ENCODE measurements around the gene FXYD3.
"Not testable (repeated sequence)": the region's sequence is repeated elsewhere in the genome, so short reads cannot be mapped to it uniquely, and the experiment has no call there.

Gene FXYD3

DNA sequence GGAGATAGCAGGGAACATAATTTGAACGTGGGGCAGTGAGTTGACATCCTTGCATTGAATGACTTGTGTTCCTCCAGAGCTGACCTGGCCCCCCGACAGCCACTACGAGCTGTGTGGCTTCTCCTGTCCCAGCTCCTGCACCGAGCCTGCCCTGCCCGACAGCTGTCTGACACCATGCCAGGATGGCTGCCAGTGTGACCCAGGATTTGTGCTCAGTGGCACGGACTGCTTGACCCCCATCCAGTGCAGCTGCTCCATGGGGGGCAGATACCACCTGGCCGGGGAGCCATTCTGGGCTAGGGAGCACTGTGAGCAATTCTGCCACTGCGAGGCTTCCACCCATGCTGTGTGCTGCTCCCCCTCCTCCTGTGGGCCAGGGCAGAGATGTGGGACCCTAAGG lies 29.2 kb upstream of the FXYD3 start:
- DNase-seq (ENCODE audit: low read depth, low spot score), result no peak

DNA sequence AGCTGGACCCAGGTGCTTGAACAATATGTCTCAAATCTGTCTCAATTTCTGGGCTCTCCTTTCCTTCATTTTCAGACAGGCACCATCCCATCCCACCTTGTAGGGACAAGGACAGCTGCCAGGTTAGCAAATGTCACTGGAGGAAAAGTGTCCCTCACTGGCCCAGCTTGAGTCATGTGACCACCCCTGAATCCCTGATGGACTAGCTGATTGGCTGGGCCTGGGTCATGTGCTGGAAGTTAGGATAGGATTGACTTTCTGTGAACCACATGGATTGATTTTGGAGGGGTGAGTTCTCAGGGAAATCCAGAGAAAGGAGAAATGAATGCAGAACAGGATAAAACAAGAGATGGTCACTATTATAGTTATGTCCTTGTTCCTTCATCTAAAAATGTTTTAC lies 28.2 kb upstream of the FXYD3 start:
- no peak for DNase-seq (ENCODE audit: low read depth, low spot score)

DNA sequence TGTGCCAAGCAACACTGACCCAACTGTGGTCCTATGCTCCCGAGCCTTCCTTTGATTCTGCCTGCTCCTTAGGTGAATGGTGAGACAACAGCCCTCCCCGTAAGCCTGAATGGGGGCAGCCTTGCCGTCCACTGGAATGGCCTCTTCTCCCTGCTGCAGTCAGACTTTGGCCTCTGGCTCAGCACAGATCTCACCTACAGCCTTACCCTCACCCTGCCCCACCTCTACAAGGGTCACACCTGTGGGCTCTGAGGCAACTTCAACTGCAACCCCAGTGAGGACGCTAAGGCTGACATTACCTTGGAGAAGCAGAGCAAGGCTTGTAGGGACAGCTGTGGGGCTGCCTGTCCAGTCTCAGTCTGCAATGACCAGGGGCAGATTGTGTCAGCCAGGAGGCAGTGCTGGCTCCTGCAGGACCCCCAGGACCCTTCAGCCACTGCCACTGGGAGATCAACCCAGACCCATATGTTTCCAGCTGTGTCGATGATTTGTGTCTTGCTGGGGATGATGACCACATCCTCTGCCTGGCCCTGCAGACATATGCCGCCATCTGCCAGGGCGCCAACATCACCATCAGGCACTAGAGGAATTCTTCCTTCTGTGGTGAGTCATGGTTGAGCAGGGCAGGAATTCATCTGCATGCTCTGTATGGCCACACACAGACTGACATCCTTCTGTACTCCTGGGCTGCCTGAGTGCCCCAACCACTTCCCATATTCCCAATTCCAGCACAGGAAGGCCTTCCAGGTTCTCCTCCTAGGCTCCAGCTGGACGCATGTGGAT lies 27.3 kb upstream of the FXYD3 start:
- no peak for DNase-seq (ENCODE audit: low read depth, low spot score)

- no peak for DNase-seq (ENCODE audit: low read depth, low spot score)
Observed at GRCh38 chr19:35089554-35089953, 26.1 kb upstream of the FXYD3 start.

DNA sequence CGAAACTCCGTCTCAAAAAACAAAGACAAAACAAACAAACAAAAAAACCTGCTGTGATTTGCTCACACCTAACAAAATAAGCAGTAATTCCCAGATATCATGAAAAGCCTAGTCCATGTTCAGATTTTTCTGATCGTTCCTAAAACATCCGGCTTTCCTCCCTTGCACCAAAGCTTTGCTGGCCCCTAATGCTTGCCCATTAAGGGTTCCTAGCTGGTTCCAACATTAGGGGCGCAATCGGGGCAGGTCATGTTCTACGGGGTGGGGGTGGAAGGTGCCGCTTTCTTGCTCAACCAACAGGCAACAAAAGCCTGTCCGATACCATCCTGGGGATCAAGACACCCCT lies 25.5 kb upstream of the FXYD3 start:
- no peak for DNase-seq (ENCODE audit: low read depth, low spot score)

DNA sequence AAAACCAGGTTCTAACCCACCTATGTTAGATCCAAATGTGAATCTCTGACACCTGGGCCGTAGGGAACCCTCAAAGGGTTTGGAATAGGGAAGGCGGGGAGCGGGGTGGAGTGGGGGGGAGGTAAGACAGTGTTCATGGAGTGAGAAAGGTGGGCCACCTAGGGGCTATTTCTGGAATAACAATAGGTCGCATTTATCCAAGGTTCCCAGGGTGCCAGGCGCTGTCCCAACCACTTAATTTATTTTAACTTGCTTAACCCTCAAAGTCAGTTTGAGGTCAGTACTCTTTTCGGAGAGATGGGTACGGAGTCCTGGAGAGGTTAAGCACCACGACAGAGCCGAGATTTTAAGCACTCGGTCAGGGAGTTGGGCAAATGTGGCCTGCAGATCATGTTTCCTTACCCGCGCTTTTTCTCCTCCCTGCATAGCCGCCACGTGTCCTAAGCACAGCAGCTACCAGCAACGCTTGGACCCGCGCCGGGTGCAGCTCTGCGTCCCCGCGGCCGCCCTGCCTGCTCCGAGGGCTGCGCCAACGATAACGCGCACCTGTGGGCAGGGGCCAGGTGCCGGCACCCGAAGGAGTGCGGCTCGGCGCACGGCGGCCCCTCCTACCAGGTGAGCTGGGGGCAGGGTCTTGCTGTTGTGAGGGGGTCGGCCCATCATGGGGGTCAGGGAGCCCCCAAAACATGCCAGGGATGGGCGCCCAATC lies 25.0 kb upstream of the FXYD3 start:
- no peak for DNase-seq (ENCODE audit: low read depth, low spot score)

GRCh38 chr19:35093430-35093829 lies 22.2 kb upstream of the FXYD3 start:
- no peak for DNase-seq (ENCODE audit: low read depth, low spot score)

DNA sequence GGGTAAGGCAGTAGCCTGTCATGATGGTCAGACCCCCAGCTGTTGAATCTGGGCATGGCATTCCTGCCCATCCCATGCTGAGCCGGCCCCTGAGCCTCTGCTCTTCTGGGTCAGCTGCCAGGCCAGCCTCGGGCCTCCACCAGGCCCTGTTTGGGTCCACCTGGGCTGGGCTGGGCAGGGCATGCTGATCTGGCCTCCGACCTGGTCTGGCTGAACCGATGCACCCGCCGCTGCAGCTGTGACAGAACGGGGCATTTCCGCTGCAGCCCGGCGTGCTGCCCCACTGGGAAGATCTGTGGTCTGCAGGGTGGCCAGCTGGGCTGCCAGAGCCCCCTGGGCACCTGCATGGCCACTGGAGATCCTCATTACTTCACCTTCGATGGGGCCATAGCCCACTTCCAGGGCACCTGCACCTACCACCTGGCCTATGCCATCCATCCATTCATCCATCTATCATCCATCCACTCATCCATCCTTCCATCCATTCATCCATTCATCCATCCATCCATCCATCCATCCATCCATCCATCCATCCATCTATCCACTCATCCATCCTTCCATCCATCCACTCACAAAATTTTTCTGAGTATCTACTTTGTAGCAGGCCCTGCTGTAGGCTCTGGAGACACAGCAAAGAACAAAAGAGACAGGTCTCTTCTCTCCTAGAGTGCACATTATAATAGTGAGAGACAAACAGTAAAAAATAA lies 21.5 kb upstream of the FXYD3 start:
- no peak for DNase-seq (ENCODE audit: low read depth, low spot score)

DNA sequence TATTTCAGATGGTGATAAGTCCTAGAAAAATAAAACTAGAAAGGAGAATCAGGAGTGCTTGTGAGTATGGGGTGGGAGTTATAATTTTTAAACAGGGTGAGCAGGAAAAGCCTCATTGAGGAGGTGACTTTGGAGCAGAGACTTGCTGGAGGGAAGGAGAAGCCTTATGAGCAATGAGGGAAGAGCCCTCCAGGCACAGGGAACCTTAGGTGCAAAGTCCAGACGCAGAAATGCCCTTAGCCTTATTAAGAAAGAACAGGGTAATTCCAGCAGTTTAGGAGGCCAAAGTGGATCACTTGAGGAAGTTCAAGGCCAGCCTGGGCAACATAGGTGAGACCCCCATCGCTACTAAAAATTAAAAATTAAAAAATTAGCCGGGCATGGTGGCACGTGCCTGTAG lies 21.0 kb upstream of the FXYD3 start:
- no peak for DNase-seq (ENCODE audit: low read depth, low spot score)

- DNase-seq (ENCODE audit: low read depth, low spot score), result no peak
Observed at GRCh38 chr19:35095667-35096368, 19.8 kb upstream of the FXYD3 start.

GRCh38 chr19:35098413-35099049 lies 17.1 kb upstream of the FXYD3 start:
- DNase-seq (ENCODE audit: low read depth, low spot score), result no peak

DNA sequence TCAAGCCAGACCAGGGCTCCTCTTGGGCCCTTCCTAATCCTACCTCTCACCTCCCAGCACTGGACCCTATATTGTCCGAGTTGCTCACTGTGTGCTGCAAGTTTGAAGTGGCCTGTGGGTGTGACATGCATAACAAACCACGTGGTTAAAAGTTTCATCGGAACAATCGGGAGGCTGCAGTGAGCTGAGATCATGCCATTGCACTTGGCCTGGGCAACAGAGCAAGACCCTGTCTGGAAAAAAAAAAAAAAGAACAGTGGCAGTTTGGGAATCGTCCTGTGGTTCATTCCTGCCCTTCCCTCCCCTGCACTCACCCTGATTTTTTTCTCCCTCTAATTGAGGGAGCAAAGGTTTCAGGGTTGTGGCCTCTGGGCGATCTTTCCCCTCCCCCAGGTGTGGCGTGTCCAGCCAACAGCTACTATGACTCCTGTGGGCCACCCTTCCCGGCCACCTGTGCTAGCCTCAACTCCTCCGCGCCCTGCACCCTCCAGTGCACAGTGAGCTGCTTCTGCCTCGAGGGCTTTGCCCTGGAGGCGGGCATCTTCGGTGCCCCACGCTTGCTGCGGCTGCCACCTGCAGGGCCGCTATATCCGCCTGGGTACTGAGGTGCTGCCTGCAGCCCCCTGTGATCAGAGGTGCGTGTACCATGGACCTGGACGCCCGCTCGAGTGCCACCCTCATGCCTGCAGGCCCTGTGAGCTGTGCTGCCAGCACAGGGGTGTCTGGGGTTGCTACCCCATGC lies 16.3 kb upstream of the FXYD3 start:
- DNase-seq (ENCODE audit: low read depth, low spot score), result no peak

DNA sequence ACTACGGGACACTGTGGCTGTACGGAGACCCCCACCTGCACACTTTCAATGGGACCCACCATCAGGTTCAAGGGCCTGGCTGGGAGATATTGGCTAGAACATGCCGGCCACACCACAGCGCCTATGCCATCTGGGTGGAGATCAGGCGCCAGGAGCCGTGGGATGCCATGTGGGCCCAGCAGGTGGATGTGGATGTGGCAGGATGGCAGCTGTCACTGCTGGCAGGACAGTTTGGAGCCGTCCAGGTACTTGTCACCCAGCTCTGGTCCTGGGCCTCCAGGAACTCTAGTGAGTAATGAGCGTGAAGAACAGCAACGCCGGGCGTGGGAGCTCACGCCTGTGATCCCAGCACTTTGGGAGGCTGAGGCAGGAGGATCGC lies 15.7 kb upstream of the FXYD3 start:
- DNase-seq (ENCODE audit: low read depth, low spot score), result no peak

DNA sequence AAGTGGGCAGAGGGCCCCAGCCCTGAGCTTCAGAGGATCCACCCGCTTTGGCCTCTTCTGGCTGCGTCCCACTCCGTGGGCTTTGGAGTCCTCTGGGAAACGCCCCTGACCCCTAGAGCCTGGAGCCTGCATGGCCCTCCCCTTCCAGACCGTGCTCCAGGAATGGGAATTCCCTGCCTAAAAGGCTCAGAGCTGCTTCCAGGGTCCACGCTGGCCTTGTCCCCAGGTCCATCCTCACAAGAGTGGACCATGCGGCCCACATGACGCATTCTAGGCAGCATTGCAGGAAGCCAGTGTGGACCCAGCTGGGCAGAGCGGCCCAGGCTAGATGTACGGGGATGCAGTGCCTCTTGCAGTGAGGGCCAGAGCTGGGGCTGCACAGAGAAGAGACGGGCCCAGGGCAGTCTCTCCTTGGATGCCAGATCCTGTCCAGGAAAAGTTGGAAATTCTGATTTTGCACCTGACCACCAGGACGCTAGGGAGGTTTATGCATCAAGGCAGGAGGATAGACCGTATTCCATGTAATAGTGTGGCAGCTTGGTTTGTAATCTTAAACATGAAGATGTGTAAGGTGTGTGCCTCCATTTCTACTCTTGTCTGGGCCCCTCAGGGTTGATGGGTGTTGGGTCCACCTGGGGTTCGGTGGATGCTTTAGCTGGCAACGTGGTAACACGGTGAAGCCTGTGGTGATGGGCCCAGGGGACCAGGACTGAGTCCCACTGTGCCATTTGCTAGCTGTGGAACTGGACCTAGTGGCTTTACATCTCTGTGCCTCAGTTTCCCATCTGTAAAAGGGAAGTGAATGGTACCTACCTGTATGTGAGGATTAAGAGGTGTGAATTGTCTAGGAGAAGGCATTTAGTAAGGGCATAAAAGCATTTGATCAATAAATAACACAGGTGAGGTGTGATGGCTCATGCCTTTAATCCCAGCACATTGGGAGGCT lies 14.8 kb upstream of the FXYD3 start:
- no peak for DNase-seq (ENCODE audit: low read depth, low spot score)

GRCh38 chr19:35101949-35102348 lies 13.7 kb upstream of the FXYD3 start:
- not testable (repeated sequence) for DNase-seq (ENCODE audit: low read depth, low spot score)

GRCh38 chr19:35103614-35104013 lies 12.0 kb upstream of the FXYD3 start:
- not testable (repeated sequence) for DNase-seq (ENCODE audit: low read depth, low spot score)

- DNase-seq (ENCODE audit: low read depth, low spot score), result no peak
Observed at GRCh38 chr19:35104361-35104760, 11.3 kb upstream of the FXYD3 start.

DNA sequence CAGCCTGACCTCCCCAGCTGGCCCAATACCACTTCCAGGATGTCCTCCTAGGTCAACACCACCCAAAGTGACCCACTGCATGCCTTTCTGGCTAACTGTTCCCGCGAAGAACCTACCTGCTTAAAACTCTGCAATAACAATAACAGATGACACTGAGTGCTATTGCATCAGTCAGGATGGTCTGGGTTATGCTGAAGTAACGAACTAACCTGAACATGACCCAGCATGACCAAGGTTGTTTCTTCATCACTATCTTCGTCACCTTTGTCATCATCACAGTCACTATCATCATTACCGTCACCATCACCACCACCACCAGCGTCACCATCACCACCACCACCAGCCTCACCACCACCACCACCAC lies 10.6 kb upstream of the FXYD3 start:
- DNase-seq (ENCODE audit: low read depth, low spot score), result no peak

- DNase-seq (ENCODE audit: low read depth, low spot score), result no peak
Observed at GRCh38 chr19:35105411-35106290, 10.0 kb upstream of the FXYD3 start.

Data from smooth muscle cell of the brain vasculature (primary cell).